GM19468 (cell line): ENCODE measurements around the gene SERGEF.

Experiments
- ATAC-seq: cut with Tn5 transposase; IDR thresholded peaks from one replicate; pipeline ENCODE4 v1.9.1; 2021; ENCODE audit warnings: mild to moderate bottlenecking, moderate library complexity, moderate number of reproducible peaks; ENCODE audit not compliant: unreplicated experiment; ENCODE audit errors: extremely low read depth

SERGEF gene

DNA sequence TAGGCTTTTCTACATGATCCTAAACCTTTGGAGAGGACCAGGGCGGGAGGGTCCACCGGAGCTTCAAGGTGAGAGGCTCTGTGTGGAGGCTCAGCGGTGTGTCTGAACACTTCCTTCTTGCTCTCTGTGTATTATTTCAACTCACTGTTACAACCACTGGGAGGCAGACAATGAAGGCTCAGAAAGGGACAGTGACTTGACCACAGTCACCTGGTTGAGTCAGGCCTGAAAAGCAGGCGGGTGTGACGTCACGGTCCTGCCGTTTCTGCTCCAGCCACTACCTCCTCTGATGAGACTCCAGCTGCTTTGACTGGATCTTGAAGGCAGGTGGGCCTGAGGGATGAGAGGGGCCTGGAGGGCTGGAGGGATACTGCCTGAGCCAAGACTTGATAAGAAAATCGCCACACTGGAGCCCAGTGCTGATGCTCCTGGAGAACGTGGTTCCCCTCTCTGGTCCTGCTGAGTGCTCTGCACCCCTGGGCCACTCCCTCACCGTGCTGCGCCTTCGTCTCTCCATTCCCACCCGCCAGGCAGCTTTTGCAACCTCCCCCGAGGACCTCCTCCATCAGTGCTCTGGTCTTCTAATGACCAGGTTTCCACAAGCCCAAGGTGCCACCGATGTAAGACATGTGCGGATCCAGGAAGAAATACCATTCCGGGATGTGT is 250.4 kb downstream of the SERGEF start:
- no peak for ATAC-seq

DNA sequence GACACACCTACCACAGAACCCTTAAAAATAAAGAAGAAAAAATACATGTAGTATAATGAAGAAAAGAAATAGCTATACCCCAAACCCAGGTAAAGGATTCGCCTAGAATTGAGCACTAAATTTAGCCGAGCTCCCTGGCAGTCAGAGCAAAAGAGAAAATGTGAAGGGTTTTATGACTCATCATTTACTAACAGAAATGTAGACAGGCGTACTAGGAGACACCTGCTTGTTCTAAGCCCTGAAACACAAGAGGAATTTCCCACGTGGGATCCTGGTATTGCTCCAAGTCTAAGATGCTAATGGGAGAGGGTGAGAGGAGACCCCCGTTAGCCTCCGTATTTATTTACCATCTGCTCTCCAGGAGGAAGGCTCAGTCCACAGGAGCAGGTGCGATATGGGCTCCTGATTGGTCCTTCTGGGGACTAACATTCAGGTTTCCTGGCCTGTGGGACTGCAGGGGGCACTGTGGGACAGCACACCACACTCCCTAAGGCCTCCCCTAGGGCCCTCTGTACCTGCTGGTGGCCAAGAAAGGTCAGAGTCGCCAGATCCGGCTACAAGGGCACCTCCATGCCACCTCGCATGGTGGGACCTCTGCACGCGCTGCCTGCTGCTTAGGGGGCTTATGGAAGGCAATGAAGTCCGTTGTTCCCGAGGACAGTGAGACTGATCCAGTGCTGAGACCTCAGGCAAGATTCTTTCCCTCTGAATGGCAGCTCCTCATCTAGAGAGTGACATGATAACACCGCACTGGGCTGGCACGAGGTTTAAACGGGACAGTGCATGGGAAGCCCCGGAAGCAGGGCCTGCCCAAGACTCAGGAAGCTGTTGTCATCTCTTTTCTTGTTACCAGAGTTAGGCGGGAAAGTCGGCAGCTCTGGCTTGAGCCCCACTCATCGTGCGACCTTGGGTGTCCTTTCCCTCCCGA is 252.5 kb downstream of the SERGEF start:
- ATAC-seq = peak; percentile 45

DNA sequence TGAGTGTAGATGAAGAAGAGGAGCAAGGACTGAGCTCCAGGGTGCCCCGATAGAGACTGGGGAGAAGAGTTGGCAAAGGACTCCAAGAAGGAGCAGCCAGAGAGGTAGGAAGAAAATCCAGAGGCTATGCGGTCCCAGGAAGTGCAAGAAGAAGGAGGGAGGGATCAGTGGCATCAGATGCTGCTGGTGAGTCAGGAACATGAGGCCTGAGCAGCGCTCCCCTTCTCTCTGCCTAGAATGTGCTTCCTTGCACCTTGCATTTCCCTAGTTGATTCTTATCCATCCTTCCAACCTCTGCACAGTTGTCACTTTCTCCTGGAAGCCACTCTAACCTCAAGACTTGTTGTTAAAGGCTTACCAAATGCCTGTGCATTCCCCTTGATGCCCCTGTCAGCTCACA is 257.0 kb downstream of the SERGEF start:
- no peak for ATAC-seq

DNA sequence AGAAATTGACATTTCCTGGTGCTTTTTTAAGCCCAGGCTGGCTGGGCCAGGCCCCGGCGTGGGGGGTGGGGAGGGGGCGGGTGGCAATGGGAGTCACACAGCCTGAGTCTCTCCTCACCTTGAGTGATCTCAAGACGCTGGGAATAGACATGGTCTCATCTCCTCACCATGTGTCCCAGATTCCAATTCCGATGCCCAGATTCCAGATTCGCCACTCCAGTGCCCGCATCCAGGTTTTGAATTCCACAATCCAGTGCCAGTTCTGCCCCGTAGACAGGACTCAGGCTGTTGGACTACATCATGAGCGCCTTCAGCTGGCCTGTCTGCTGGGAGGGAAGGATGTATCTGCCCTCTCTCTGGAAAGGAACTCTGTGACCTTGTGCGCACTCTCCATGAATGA is 259.2 kb downstream of the SERGEF start:
- no peak for ATAC-seq

DNA sequence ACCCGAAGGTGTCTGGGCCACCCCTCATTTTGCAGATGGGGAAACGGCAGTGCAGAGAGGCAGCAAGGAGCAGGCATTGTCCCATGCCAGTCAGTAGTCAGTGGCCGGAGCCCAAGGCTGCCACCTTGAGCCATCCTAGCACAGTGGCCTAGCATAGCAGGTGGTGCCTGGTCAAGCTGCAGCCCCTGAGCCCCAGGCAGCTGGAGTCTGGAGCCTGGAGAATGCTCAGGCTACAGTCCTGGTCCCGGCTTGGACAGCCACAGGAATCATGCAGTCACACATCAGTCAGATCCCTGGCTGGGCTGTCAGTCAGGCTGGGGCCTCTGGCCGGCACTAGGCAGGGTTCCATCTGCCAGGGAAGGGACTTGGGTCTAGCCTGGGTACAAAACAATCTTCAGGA is 259.7 kb downstream of the SERGEF start:
- no peak for ATAC-seq

DNA sequence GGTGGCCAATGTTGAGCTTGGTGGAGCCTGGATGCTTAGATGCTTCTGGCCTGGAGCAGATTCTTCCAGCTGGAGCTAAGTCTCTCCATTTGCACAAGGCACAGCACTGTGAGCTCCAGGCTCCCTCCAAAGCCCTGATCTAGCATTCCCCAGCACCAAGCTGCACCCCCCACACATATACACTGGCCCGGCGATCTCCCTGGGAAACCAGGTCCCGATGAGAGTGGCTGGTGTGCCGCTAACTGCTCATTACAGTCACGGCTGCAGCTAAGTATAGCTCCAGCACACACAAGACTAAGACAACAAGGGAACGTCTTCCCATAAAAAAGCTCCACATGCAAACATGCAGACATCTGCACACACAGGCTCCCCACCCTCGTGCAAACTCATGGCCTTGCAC is 260.7 kb downstream of the SERGEF start:
- ATAC-seq = no peak

DNA sequence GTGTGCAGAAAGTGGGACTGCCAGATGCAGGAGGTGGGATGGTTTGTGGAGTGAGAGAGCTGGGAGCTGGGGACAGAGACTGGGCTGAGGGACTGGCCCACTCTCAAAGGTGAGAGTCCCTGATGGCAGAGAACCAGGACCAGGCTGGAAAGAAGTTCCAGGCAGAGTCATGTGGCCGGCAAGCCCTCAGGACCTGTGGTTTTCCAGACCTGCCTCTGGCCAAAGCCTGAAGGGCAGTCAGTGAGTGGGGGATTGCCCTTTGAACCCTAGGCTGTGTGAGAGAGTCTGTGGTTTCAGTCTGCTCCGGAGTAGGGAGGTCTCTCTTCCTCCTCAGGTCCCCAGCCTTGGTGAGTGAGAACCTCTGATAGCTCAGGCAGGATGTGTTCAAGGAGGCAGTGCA is 261.3 kb downstream of the SERGEF start:
- no peak for ATAC-seq

DNA sequence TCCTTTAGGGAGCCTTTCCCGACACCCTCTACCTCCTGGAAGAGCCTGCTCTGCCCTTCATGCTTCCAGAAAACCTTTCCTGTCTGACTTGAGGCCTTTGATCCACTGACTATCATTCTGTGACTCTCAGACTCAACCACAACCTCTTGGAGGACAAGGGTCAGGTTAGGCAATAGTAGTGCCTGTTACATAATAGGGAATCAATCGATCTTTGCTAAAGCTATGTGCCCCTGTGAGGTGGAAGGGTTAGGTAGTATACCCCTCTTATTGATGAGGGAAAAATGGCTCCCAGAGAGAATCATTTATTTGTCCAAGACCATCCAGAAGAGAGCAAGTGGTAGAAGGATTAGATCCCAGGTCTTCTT is 262.1 kb downstream of the SERGEF start:
- no peak for ATAC-seq

DNA sequence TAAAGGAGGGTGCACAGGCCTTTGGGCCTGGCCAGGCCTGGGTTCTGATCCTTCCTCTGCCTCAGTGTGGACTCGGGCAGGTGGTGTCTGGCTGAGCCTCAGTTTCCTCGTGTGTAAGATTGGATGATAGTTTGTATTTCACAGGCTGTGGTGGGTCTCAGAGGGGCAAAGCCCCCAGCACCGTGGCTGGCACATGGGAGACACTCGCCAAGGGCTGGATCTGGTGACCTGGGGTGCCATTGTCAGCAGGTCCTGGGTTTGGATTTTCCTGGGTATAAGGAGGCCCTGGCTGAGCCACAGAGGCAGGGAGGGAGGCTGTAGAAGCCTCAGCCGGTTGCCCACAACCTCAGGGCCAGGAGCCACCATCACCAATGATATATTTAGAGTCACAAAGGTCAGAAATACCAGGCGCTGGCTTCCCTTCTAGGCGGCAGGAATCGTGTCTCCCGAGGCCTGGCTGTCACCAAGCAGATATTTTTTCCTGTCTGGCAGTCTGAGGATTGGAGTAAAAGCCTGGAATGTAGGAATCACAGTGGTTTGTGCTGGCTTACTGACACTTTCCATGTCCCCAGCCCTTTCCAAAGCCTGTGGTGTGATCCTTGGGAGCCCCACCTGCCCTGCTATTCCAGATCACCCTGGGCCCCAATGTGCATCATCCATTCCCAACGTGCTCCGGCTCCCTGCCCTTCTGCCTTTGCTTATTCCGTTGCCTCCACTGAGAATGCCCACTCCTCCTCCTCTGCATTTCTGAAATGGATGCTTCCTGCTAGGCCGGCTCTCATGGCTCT is 262.6 kb downstream of the SERGEF start:
- ATAC-seq = no peak

DNA sequence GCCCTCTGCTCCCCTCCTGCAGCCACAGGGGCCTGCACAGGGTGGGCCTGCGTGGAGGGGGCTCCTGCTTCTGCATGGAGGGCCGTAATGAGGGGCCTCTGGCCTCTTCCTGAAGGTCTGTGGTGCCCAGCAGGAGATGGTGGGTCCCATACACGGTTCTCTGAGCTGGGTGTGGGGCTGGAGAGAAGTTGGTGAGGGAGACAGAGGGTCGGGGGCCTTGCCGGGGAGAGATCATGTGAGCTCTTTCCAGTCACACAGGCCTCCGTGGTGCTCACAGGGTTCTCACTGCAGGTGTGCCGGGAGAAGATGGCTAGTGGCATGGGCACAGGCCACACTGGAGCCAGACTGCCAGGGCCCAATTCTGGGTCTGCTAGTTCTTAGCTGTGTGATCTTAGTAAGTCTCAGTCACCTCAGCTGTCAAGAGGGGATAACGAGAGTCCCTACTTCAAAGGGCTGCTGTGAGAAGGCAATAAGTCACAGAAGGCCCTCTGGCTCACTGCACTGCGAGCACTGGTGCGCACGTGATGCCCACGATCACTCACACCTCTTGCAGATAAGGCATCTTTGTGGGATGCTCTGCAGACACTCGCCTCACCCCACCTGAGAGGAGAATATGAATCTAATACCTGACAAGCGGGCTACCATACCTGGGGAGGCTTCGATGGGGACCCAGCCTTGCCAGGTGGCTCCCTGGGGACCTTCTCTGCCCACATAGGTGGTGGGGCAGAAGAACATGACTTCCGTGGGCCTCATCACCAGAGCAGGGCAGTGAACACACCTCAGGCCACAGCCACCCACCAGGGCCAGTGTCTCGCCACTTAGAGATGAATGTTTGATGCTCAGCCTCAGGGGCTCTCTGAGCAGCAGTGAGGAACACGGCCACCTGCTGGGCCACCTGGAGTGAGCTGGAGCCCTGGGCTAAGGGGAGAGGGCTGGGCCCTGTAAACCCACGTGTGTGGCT is 263.8 kb downstream of the SERGEF start:
- no peak for ATAC-seq

DNA sequence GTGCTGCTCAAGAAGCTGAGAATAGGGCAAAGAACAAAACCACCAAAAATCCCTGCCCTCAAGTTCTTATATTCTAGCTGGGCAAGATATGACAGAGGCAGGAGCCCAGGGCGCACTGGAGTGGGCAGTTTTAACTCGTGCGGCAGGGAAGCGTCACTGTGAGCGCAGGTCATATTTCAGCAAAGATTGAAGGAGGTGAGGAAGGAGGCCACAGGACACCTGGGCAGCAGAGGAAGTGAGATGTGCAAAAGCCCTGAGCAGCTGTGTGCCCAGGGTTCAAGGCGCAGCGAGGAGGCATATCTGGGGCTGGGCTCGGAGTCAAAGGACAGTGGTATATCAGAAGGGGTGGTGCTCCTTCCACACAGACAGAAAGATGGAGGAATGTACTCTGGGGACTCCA is 264.8 kb downstream of the SERGEF start:
- ATAC-seq = no peak

DNA sequence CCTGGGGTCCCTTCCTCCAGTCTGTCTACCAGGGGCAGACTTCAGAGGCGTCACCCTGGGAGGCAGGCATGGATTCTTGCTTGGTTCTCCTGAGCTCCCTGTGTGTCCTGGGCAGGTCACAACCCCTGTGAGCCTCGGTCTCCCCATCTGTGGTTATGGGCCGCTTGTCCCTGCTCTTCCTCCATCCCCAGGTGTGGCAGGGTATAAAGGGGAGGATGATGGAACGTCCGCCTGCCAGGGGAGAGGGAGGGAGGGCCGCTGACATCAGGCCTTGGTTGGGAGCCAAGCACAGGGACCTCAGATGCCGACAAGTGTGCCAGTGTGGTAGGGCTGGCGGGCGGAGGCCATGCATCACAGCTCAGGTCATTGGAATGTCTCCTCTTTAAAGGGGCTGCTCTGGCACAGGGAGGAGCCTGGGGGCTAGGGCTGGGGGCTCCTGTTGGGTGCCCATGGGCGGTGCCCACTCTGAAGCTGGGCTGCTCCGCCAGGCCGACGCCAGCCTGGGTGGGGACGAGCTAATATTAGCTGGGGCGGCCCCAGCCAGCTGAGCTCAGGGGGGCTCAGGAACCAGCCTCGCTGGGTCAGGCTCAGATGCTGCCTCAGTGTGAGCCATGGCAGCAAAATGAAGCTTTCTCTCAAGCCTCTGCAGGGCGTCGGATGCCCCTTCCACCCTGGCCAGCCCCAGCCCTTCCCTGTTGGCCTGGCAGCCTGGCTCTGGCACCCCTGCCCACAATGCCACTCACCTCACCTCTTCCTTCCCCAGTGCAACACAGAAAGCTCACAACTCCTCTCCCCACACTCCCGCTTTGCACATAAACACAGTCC is 265.5 kb downstream of the SERGEF start:
- ATAC-seq = no peak

DNA sequence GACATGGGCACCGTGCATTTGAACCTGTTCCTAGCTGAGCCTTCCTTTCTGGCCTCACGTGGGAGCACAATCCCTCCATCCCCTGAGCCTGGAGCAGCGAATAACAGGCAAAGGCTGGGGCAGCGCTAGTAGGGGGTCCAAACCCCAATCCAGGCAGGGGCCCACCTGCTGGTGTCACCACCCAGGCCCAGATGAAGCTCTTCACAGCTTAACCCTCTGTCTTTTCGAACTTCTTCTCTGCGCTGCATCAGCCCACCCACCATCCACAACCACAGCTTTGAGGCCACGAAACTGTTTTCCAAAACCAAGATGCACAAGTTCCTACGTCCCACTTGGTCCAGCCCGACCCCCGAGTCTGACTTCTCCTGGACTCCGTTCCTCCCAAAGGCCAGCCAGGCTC is 266.8 kb downstream of the SERGEF start:
- ATAC-seq = no peak

DNA sequence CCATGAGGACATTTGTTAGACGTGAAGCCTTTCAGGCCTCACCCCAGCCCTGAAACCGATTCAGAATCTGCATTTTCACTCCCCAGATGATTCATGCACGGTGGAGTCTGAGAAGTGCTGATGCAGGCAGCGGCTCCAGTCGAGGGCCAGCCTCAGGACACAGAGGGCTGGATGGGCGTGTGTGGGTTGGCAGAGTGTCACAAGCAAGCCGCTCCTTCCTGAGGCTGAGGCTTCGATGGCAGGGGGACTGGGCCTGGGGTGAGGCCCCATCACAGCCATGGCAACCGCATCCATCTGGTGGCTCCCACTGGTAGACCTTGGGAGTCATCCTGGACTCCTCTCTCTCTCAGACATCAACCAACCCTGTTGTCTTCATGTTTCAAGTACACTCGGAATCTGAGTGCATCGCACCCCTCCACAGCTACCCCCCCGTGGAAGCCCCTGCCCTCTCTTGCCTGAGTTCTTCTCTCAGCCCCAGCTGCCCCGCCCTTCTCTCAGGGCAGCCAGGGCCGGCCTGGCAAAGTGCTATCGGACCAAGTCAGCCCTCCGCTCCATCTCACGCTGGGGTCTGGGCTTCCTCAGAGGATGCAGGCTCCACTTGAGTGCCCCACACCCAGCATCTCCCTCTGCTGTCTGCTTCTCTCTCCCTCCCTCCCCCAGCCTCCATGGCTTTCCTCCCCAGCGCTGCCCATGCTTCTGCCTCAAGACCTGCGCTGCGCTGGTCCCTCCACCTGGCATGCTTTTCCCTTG is 267.6 kb downstream of the SERGEF start:
- no peak for ATAC-seq

DNA sequence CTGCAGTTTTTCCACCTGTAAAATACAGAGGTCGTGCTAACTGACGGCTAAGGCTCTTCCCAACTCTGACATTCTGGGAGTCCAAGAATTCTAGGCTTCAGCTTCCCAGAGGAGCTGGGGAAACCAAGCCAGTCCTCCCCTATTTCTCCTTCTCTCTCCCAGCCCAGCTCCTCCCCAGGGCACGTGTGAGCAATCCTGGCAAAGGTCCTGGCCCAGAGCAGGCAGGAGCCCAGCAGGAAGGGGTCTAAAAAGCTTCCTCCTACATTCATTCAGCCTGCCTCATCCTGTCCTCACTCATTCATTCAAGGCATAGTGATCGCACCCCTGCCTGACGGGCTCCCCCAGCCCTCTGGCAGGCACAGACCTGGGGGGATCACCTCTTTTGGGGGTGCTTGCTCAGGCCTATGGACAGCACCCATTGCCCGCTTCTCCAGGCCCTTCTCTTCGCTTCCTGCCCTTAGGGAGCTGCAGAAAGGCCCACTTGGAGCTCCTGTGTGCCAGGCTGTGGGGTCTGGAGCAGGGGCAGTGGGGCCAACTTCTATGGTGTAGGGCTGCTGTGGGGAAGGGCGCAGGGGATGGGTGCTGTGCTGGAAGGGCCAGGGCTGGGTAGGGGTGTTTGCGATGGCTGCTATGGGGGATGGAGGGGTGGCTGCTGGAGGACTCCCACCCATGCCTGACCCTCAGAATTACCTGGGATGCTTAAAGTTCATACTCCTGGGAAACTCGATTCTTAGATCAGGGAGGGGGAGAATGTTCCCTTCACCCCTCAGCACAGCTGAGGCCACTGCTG is 268.5 kb downstream of the SERGEF start:
- ATAC-seq = no peak

DNA sequence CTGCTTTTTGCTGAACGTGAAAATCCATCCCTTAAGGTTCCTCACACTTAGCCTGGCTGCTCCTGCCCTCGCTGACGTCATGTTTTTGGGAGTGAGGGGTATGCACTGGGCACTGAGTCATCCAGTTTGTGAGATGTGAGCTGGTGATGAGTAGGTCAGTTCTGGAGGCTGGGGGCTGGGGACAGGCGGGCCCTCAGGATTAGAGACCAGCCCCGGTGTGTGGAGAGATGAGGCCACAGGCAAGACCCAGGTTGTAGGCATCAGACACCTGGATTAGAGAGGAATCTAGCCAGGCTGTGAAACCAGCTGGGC is 269.1 kb downstream of the SERGEF start:
- ATAC-seq = no peak

DNA sequence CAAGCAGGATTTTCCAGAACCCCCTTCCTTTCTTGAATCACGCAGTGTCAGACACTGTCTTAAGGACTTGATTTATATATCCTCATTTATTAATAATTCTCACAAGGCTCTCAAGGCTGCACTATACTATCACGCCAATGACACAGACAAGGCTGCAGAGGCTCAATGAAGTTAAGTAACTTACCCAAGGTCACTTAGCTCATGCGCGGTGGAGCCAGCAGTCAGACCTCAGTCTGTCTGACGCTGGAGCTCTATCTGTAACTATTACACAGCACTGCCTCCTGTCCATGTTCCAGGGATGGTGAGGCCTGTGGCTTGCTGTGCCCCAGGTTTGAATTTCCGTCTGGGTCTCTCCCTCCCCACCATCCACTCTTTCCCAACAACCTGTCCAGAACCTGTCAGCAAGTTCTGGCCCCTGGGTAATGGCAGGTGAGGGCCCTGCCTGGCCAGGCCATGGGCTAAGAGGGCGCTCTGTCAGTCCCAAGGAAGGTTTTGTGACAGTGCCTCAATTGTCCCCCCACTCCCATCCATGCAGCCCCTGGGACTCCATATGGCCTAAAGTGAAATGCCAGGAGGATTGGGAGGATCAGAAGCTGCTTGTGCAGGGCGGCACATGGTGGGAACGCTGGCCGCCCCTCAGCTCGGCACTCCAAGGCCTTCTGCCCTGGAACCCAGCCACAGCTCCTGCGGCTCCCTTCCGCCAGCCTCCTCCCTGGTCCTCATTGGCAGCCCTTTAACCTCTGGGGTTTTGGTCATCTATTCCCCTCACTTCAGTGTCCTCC is 269.6 kb downstream of the SERGEF start:
- no peak for ATAC-seq
